K562 (cell line): ENCODE results near the gene OTUD5. TPM values are rescaled to one million over a fixed set of nuclear protein-coding genes. Genes with fewer than 3 reads are reported as not detected.

Experiments
- BRF2 ChIP-seq: IDR thresholded peaks from 3 replicates; pipeline ENCODE4 v1.6.1; 2011; ENCODE audit warnings: borderline replicate concordance, mild to moderate bottlenecking; ENCODE audit not compliant: insufficient read length, insufficient read depth
- CC2D1A ChIP-seq: fragments of 450-650 bp; IDR thresholded peaks from 2 replicates; pipeline ENCODE4 v1.6.1; 2017; ENCODE audit warnings: mild to moderate bottlenecking
- CXXC5 ChIP-seq: fragments of 250-450 bp; sonication (Bioruptor Pico); IDR thresholded peaks from 2 replicates; pipeline ENCODE4 v1.8.0; 2022; ENCODE audit warnings: inconsistent platforms, mild to moderate bottlenecking, moderate library complexity
- DDX20 ChIP-seq: fragments of 450-650 bp; IDR thresholded peaks from 2 replicates; pipeline ENCODE4 v1.6.1; 2016; ENCODE audit warnings: missing genetic modification characterization, low read depth, mild to moderate bottlenecking, missing compliant biosample characterization, moderate library complexity
- EGR1 ChIP-seq: fragments of 450-650 bp; conservative IDR thresholded peaks from 2 replicates; pipeline ENCODE4 v1.6.1; 2017; ENCODE audit warnings: mild to moderate bottlenecking
- EP400 ChIP-seq: fragments of 450-650 bp; IDR thresholded peaks from 2 replicates; pipeline ENCODE4 v1.6.1; 2017; ENCODE audit warnings: antibody characterized with exemption, mild to moderate bottlenecking, moderate library complexity
- ETV6 ChIP-seq, 3 experiments: fragments of 150-350 bp in 1 of 3; sonication (generic) in 1 of 3; formaldehyde crosslinking in 1 of 3; IDR thresholded peaks; 2 replicates each; pipeline versions ENCODE4 v1.6.1 to v1.8.0; 2014 to 2022; ENCODE audit warnings: borderline replicate concordance in 2 of 3, low read depth in 2 of 3, antibody characterized with exemption in 1 of 3, low read length in 1 of 3, mild to moderate bottlenecking in 1 of 3, missing genetic modification reagents in 1 of 3
- GATA2 ChIP-seq: sonication (generic); formaldehyde crosslinking; IDR thresholded peaks from 2 replicates; pipeline ENCODE4 v1.4.0; 2020; ENCODE audit warnings: mild to moderate bottlenecking, missing genetic modification reagents
- KLF1 ChIP-seq: fragments of 450-650 bp; IDR thresholded peaks from 2 replicates; pipeline ENCODE4 v1.6.1; 2016; ENCODE audit warnings: missing genetic modification characterization, missing compliant biosample characterization
- MAX ChIP-seq: sonication (generic); formaldehyde crosslinking; IDR thresholded peaks from 2 replicates; pipeline ENCODE4 v1.9.0; 2022; ENCODE audit warnings: mild to moderate bottlenecking, missing genetic modification reagents
- MCM7 ChIP-seq, 2 experiments: fragments of 450-650 bp; IDR thresholded peaks; 2 replicates each; pipeline ENCODE4 v1.6.1; 2016 to 2018
- MIER1 ChIP-seq: fragments of 450-650 bp; IDR thresholded peaks from 2 replicates; pipeline ENCODE4 v1.6.1; 2016; ENCODE audit warnings: antibody characterized with exemption, mild to moderate bottlenecking, low read depth
- MTF1 ChIP-seq: fragments of 250-450 bp; sonication (Bioruptor Pico); IDR thresholded peaks from 2 replicates; pipeline ENCODE4 v1.9.0; 2021; ENCODE audit warnings: moderate library complexity, mild to moderate bottlenecking, inconsistent platforms, borderline replicate concordance
- MYC ChIP-seq, 2 experiments: fragments of 250-450 bp in 1 of 2; sonication (Bioruptor Pico) in 1 of 2; IDR thresholded peaks; 2 replicates each; pipeline versions ENCODE4 v1.5.1 to v1.6.1; 2012 to 2021; ENCODE audit warnings: low read depth in 2 of 2, borderline replicate concordance in 1 of 2, improper control_type of control experiment in 1 of 2, low read length in 1 of 2, mild to moderate bottlenecking in 1 of 2, moderate library complexity in 1 of 2
- NR2C1 ChIP-seq, 2 experiments: fragments of 450-650 bp; IDR thresholded peaks; 2 replicates each; pipeline ENCODE4 v1.6.1; 2017; ENCODE audit warnings: mild to moderate bottlenecking in 2 of 2, antibody characterized with exemption in 1 of 2, inconsistent platforms in 1 of 2, missing compliant biosample characterization in 1 of 2, missing genetic modification characterization in 1 of 2
- RBM14 ChIP-seq: fragments of 200-400 bp; formaldehyde crosslinking; IDR thresholded peaks from 2 replicates; pipeline ENCODE4 v1.6.1; 2018; ENCODE audit warnings: low read depth, mild to moderate bottlenecking, low read length, moderate library complexity, borderline replicate concordance; ENCODE audit not compliant: insufficient read depth
- SREBF1 ChIP-seq: fragments of 150-350 bp; IDR thresholded peaks from 2 replicates; pipeline ENCODE4 v1.6.1; 2014; ENCODE audit warnings: antibody characterized with exemption, low read depth, low read length, borderline replicate concordance
- SUPT5H ChIP-seq: fragments of 450-650 bp; IDR thresholded peaks from 2 replicates; pipeline ENCODE4 v1.6.1; 2016
- TBP ChIP-seq: optimal IDR thresholded peaks from 2 replicates; pipeline ENCODE3; 2011; ENCODE audit warnings: low read depth, low read length, improper control_type of control experiment
- ZNF507 ChIP-seq: conservative IDR thresholded peaks from 2 replicates; pipeline ENCODE4 v1.6.1; 2017; ENCODE audit warnings: missing genetic modification characterization, missing compliant biosample characterization
- ZNF589 ChIP-seq: fragments of 200-800 bp; sonication (Bioruptor generic); IDR thresholded peaks from 2 replicates; pipeline ENCODE4 v1.6.1; 2016; ENCODE audit warnings: low read depth, missing genetic modification characterization, missing compliant biosample characterization
- polyA plus RNA-seq, 8 experiments: library from polyadenylated mRNA; depleted of rRNA in 4 of 8; stranded (reverse) in 5 of 8; unstranded in 3 of 8; fragments of >200 nt; fragmentation: Nextera tagmentation in 2 of 8; fragmentation: Illumina TruSeq in 1 of 8; extraction: Ambion mirVana in 2 of 8; extraction: Trizol in 1 of 8; gene quantifications; 2 replicates each; pipeline versions ENCODE4 v1.2.1 to v1.2.3, GENCODE V29; 2011 to 2014; ENCODE audit warnings: inconsistent platforms in 1 of 8, missing spikeins in 1 of 8
- total RNA-seq, 7 experiments: library from RNA; depleted of rRNA in 6 of 7; stranded (reverse); fragments of >200 nt in 6 of 7; fragmentation: Illumina TruSeq in 2 of 7; extraction: Trizol in 2 of 7; gene quantifications; 2 replicates each; pipeline versions ENCODE4 v1.2.1 to v1.2.3, GENCODE V29; 2011 to 2021; ENCODE audit warnings: low replicate concordance in 1 of 7
- TF ChIP-seq, protein P1 (sequence below), 2 experiments: IDR thresholded peaks; 2 replicates each; pipeline ENCODE4 v1.6.1; 2011; ENCODE audit warnings: borderline replicate concordance in 1 of 2, control low read depth in 1 of 2, low read depth in 1 of 2, low read length in 1 of 2, mild to moderate bottlenecking in 1 of 2, mixed read lengths in 1 of 2, moderate library complexity in 1 of 2; ENCODE audit not compliant: insufficient read depth in 1 of 2, insufficient read length in 1 of 2, poor library complexity in 1 of 2, severe bottlenecking in 1 of 2; ENCODE audit errors: extremely low read depth in 1 of 2
- TF ChIP-seq, protein P2 (sequence below): fragments of 250-450 bp; sonication (Bioruptor Pico); IDR thresholded peaks from 2 replicates; pipeline ENCODE4 v1.5.0; 2020; ENCODE audit warnings: mild to moderate bottlenecking

OTUD5 gene
- total and polyA plus RNA-seq, 9 of the 15 experiments (the other 6 are each of a cell fraction or from before 2014, with no cell fraction given), result 3.6 to 102 (median 59.0) TPM

DNA sequence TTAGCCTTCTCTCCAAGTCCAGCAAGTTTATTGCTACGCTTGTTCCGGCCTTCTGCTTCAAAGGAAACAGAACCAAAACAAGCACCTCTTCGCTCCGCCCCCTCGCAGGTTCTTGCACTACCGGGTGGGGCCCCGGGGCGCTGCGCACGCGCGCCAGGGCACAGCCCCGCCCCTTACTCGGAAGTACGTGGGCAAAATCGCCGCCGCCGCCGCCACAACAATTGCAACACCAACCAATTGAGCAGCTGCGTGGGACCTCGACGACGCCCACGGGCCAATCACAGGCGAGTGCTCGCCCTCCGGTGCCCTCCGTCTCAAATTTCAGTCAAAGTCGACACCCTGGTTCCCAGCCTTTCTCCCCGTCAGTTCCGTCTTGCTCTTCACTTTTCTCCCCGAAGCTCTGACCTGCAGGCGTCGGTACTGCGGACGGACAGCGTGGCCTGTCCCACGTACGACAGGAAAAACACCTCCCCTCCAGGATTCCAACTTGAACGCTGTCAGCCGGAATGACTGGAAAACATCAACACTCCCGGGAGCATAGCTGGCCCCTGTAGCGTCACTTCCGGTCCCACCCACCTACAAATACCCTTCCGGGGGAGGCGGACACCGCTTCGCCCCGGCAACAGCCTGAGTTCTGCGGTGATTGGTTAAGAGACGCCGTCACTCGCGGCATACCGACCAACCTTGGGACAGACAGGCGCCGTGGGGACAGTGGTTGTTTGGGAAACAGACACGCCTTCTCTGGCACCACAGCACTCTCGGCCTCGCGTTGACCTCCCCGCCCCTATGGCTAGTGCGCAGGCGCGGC, 624 bp upstream of the OTUD5 start (continued):
- TF ChIP-seq ETV6 (IDR thresholded peaks at IDR 0.05; ENCODE audit: borderline replicate concordance in 1 of 2, low read depth in 2 of 2, low read length in 1 of 2) (no peak), ETV6 (CRISPR knock-in tag; IDR thresholded peaks at IDR 0.05; ENCODE audit: borderline replicate concordance) (no peak), ZNF589 (no peak), KLF1 (peak; percentile 41; the same call in 1 of the 2 replicates), MAX (peak; percentile 37; the same call in 1 of the 2 replicates), MCM7 (IDR thresholded peaks at IDR 0.05) (no peak), RBM14 (no peak), CC2D1A (no peak), ZNF507 (no peak), TBP (peak; percentile 65), MYC (IDR thresholded peaks at IDR 0.05; ENCODE audit: low read depth, low read length) (no peak), MYC (CRISPR knock-in tag; IDR thresholded peaks at IDR 0.05; ENCODE audit: borderline replicate concordance, low read depth) (no peak), MTF1 (CRISPR knock-in tag) (no peak), NR2C1 (IDR thresholded peaks at IDR 0.05) (peak; percentile 93), NR2C1 (tag; IDR thresholded peaks at IDR 0.05) (peak; percentile 92), EP400 (peak; percentile 82), CXXC5 (CRISPR knock-in tag) (peak; percentile 84), SUPT5H (peak; percentile 77), GATA2 (CRISPR knock-in tag) (no peak), SREBF1 (no peak), MIER1 (no peak), EGR1 (peak; percentile 77), DDX20 (tag) (no peak), BRF2 (no peak)
- TF ChIP-seq, protein P1, sequence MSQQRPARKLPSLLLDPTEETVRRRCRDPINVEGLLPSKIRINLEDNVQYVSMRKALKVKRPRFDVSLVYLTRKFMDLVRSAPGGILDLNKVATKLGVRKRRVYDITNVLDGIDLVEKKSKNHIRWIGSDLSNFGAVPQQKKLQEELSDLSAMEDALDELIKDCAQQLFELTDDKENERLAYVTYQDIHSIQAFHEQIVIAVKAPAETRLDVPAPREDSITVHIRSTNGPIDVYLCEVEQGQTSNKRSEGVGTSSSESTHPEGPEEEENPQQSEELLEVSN (IDR thresholded peaks at IDR 0.05; ENCODE audit: borderline replicate concordance in 1 of 2, extremely low read depth in 1 of 2, insufficient read depth in 1 of 2, insufficient read length in 1 of 2, low read depth in 1 of 2, low read length in 1 of 2, poor library complexity in 1 of 2, severe bottlenecking in 1 of 2), result peak in 1 of 2 experiments; percentile 61
- TF ChIP-seq, protein P2, sequence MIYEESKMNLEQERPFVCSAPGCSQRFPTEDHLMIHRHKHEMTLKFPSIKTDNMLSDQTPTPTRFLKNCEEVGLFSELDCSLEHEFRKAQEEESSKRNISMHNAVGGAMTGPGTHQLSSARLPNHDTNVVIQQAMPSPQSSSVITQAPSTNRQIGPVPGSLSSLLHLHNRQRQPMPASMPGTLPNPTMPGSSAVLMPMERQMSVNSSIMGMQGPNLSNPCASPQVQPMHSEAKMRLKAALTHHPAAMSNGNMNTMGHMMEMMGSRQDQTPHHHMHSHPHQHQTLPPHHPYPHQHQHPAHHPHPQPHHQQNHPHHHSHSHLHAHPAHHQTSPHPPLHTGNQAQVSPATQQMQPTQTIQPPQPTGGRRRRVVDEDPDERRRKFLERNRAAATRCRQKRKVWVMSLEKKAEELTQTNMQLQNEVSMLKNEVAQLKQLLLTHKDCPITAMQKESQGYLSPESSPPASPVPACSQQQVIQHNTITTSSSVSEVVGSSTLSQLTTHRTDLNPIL (CRISPR knock-in tag), result no peak
